Activated B cell treated with CpG ODN at 0.5 μM for 24 hours (primary cell): ENCODE measurements around the gene CERS4. TPM values are rescaled to one million over a fixed set of nuclear protein-coding genes. Genes with fewer than 3 reads are reported as not detected.

Experiments used
- ATAC-seq: fragments of 200-7000 bp; cut with Tn5 transposase; one replicate; pipeline ENCODE4 v1.10.0; 2021; ENCODE audit warnings: low read depth, mild to moderate bottlenecking, moderate library complexity
- CTCF ChIA-PET: fragments of 350-600 bp; sonication (Branson Sonifier 250); formaldehyde crosslinking; loops from one replicate; lab custom pipeline; 2021; ENCODE audit warnings: antibody characterized with exemption; lab: Charles Lee
- POLR2A ChIA-PET: fragments of 350-600 bp; sonication (Branson Sonifier 250); formaldehyde crosslinking; loops from one replicate; lab custom pipeline; 2021; ENCODE audit warnings: antibody characterized with exemption; lab: Charles Lee
- DNase-seq: peaks from one replicate; pipeline ENCODE4 v3.0.0; 2022
- H3K27ac Mint-ChIP-seq: one replicate; pipeline ENCODE4 v1.8.0; 2020; ENCODE audit warnings: mixed read lengths
- H3K27me3 Mint-ChIP-seq: one replicate; pipeline ENCODE4 v1.8.0; 2021; ENCODE audit warnings: mixed read lengths
- H3K36me3 Mint-ChIP-seq: one replicate; pipeline ENCODE4 v1.8.0; 2021; ENCODE audit warnings: low read depth, mixed read lengths
- H3K4me1 Mint-ChIP-seq: one replicate; pipeline ENCODE4 v1.8.0; 2021; ENCODE audit warnings: mixed read lengths
- H3K4me3 Mint-ChIP-seq: one replicate; pipeline ENCODE4 v1.8.0; 2020; ENCODE audit warnings: mild to moderate bottlenecking, mixed read lengths
- H3K9me3 Mint-ChIP-seq: one replicate; pipeline ENCODE4 v1.8.0; 2020; ENCODE audit warnings: mixed read lengths
- CTCF ChIP-seq: fragments of 200-600 bp; IDR thresholded peaks from one replicate; pipeline ENCODE4 v1.8.0; 2022; ENCODE audit warnings: antibody characterized with exemption, mild to moderate bottlenecking
- intact Hi-C: fragments of 100-400 bp; cut with micrococcal nuclease; formaldehyde crosslinking; loops from one replicate; pipeline ENCODE4 v1.15.1; 2024
- total RNA-seq: library from RNA; stranded (reverse); gene quantifications from 2 replicates; pipeline ENCODE4 v1.2.3, GENCODE V29; 2022

The CERS4 gene
- total RNA-seq, 1 donor from 2014 or later: 112 TPM

- ChIA-PET CTCF (no interaction called here), POLR2A (interaction anchor here (0.6 to 1.0 kb wide), 3 partner anchors 16 to 24 kb away, joined by 3 to 9 read pairs (median 4); partner anchors contain the start of gene CERS4)
- Mint-ChIP-seq H3K27me3 (no peaks in the 10 kb centered on the region), H3K27ac (no peak overlapping the region), H3K9me3 (no peaks in the 10 kb centered on the region), H3K4me3 (no peak overlapping the region), H3K4me1 (peaks cover 11% of the 10 kb centered on the region), H3K36me3 (peaks cover 31% of the 10 kb centered on the region)
- intact Hi-C loops: no loop called here
- TF ChIP-seq CTCF: no peak
- no peak for DNase-seq
- no peak for ATAC-seq
These were observed 24.2 kb downstream of the CERS4 start for GRCh38 chr19:8233370-8233769.

DNA sequence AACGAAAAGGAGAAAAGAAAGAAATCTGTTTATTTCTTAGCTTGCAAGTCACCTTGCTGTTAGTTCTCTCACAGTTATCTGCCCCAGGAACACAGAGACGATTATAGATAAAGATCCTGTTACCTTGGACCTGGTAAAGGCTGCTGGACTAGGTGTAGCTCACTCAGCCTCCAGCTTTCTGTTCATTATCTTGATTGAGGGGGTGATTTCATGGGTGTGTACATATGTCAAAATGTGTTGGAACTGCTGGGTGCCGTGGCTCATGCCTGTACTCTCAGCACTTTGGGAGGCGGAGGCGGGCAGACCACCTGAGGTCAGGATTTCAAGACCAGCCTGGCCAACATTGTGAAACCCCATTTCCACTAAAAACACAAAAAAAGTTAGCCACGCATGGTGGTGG lies 27.9 kb downstream of the CERS4 start:
- ATAC-seq (no peak), DNase-seq (no peak)
- H3K27me3 Mint-ChIP-seq: no peaks in the 10 kb centered on the region
- ChIA-PET CTCF (interaction anchor here (1.5 kb wide), 1 partner anchor 79 kb away, joined by 4 read pairs; no protein-coding TSS in a partner anchor), POLR2A (interaction anchor here (1.0 kb wide), 1 partner anchor 42 kb away, joined by 5 read pairs; no protein-coding TSS in a partner anchor)
- H3K4me1 Mint-ChIP-seq: peaks cover 39% of the 10 kb centered on the region
- intact Hi-C loops: no loop called here
- H3K36me3 Mint-ChIP-seq: peaks cover 33% of the 10 kb centered on the region
- no peak for TF ChIP-seq CTCF
- H3K9me3 Mint-ChIP-seq: no peaks in the 10 kb centered on the region
- H3K27ac Mint-ChIP-seq: no peak overlapping the region
- H3K4me3 Mint-ChIP-seq: no peak overlapping the region

- TF ChIP-seq CTCF: no peak
- peaks cover 46% of the 10 kb centered on the region for H3K4me1 Mint-ChIP-seq
- intact Hi-C loops: no loop called here
- no peak for ATAC-seq
- H3K36me3 Mint-ChIP-seq: peaks cover 43% of the 10 kb centered on the region
- ChIA-PET CTCF (no interaction called here), POLR2A (interaction anchor here (0.7 kb wide), 1 partner anchor 45 kb away, joined by 4 read pairs; no protein-coding TSS in a partner anchor)
- no peak overlapping the region for H3K4me3 Mint-ChIP-seq
- DNase-seq: no peak
- no peaks in the 10 kb centered on the region for H3K9me3 Mint-ChIP-seq
- no peaks in the 10 kb centered on the region for H3K27me3 Mint-ChIP-seq
- peak overlapping the region; percentile 44 for H3K27ac Mint-ChIP-seq
These were observed 29.1 kb downstream of the CERS4 start for GRCh38 chr19:8238251-8238650.

- intact Hi-C loops: loop anchor here (2.0 to 5.0 kb wide), 2 partner anchors 45 to 82 kb away; no protein-coding TSS in a partner anchor
- H3K36me3 Mint-ChIP-seq: peaks cover 50% of the 10 kb centered on the region
These were observed 30.5 kb downstream of the CERS4 start for GRCh38 chr19:8239528-8240273.

More at GRCh38 chr19:8239528-8240273, 30.5 kb downstream of the CERS4 start:
- ATAC-seq: no peak
- H3K4me1 Mint-ChIP-seq: peaks cover 57% of the 10 kb centered on the region
- H3K27me3 Mint-ChIP-seq: no peaks in the 10 kb centered on the region
- ChIA-PET CTCF (interaction anchor here (1.8 kb wide), 1 partner anchor 81 kb away, joined by 7 read pairs; no protein-coding TSS in a partner anchor), POLR2A (interaction anchor here (0.7 to 2.6 kb wide), 4 partner anchors 15 to 46 kb away, joined by 3 to 22 read pairs (median 6); partner anchors contain the start of gene CERS4)
- no peak for TF ChIP-seq CTCF
- H3K27ac Mint-ChIP-seq: peak overlapping the region; percentile 54
- no peak for DNase-seq
- no peaks in the 10 kb centered on the region for H3K9me3 Mint-ChIP-seq
- H3K4me3 Mint-ChIP-seq: peak overlapping the region; percentile 36
